HL-60 (cell line): ENCODE data around the gene IL12RB1.

Experiments used
- DNase-seq, 2 experiments: peaks; one replicate each; pipeline ENCODE4 v3.0.0-alpha.2; 2010 to 2020; ENCODE audit warnings: low read depth in 1 of 2, low spot score in 1 of 2
- H3K27ac ChIP-seq: fragments of 250-450 bp; sonication (Bioruptor Pico); replicated peaks from 2 replicates; pipeline ENCODE4 v1.5.1; 2020; ENCODE audit warnings: mild to moderate bottlenecking, moderate library complexity
- H3K27me3 ChIP-seq: fragments of 250-450 bp; sonication (Bioruptor Pico); 2 replicates; pipeline ENCODE4 v1.5.1; 2021; ENCODE audit warnings: mild to moderate bottlenecking, moderate library complexity; ENCODE audit not compliant: insufficient read depth, poor library complexity, severe bottlenecking
- H3K4me3 ChIP-seq: replicated peaks from 2 replicates; pipeline ENCODE4 v1.5.1; 2011; ENCODE audit warnings: mild to moderate bottlenecking, control low read depth, low read length; ENCODE audit not compliant: insufficient read depth
- CTCF ChIP-seq: IDR thresholded peaks from one replicate; pipeline ENCODE4 v1.5.1; 2011; ENCODE audit warnings: low read length, control low read depth, inconsistent platforms; ENCODE audit not compliant: insufficient read depth
- GABPA ChIP-seq: IDR thresholded peaks from 2 replicates; pipeline ENCODE4 v1.6.1; 2012; ENCODE audit warnings: low read depth
- POLR2AphosphoS5 ChIP-seq: IDR thresholded peaks from 2 replicates; pipeline ENCODE4 v1.6.1; 2012; ENCODE audit warnings: low read depth
- REST ChIP-seq: IDR thresholded peaks from 2 replicates; pipeline ENCODE4 v1.6.1; 2012; ENCODE audit warnings: low read depth; ENCODE audit not compliant: insufficient replicate concordance
- SPI1 ChIP-seq: IDR thresholded peaks from 2 replicates; pipeline ENCODE4 v1.6.1; 2012; ENCODE audit warnings: low read depth, mild to moderate bottlenecking, borderline replicate concordance

IL12RB1 gene

GRCh38 chr19:18100710-18101109 is 14.0 kb upstream of the IL12RB1 start:
- H3K27ac ChIP-seq = no peak overlapping the region
- H3K27me3 ChIP-seq = no peaks in the 10 kb centered on the region
- DNase-seq = no peak
- TF ChIP-seq REST (no peak), SPI1 (no peak), POLR2AphosphoS5 (no peak), GABPA (no peak), CTCF (no peak)
- H3K4me3 ChIP-seq = no peak overlapping the region

GRCh38 chr19:18099623-18099995 is 12.9 kb upstream of the IL12RB1 start:
- Histone ChIP-seq H3K27me3 (no peaks in the 10 kb centered on the region), H3K4me3 (no peak overlapping the region), H3K27ac (no peak overlapping the region)
- TF ChIP-seq SPI1 (no peak), GABPA (no peak), POLR2AphosphoS5 (no peak), REST (no peak), CTCF (no peak)
- no peak for DNase-seq

- Histone ChIP-seq H3K4me3 (peak overlapping the region; percentile 31), H3K27ac (no peak overlapping the region), H3K27me3 (no peaks in the 10 kb centered on the region)
- no peak for DNase-seq
- TF ChIP-seq POLR2AphosphoS5 = no peak
Observed at GRCh38 chr19:18098891-18099622, 12.3 kb upstream of the IL12RB1 start.

- Histone ChIP-seq H3K27me3 (no peaks in the 10 kb centered on the region), H3K4me3 (peak overlapping the region; percentile 45), H3K27ac (0 out of 2 replicates have a peak overlapping the region, but pooled peaks have one; percentile 31)
- no peak for TF ChIP-seq POLR2AphosphoS5
- no peak for TF ChIP-seq GABPA
- no peak for TF ChIP-seq CTCF
- no peak for TF ChIP-seq SPI1
- no peak for TF ChIP-seq REST
- no peak for DNase-seq
Observed at GRCh38 chr19:18097993-18098890, 11.5 kb upstream of the IL12RB1 start.
